ENCODE results near the gene TBL3. TPM values are rescaled to one million over a fixed set of nuclear protein-coding genes. Genes with fewer than 3 reads are reported as not detected.
A peak's percentile ranks its signal among the peaks of the same experiment; 100 is the strongest.

Gene TBL3
- total and polyA plus RNA-seq, 9 of the 15 experiments (the other 6 are each of a cell fraction or from before 2014, with no cell fraction given) = 0.97 to 117 (median 24.5) TPM

GRCh38 chr16:2027024-2028010 lies 55.5 kb downstream of the TBL3 start (continued):
- TF ChIP-seq, protein P1, sequence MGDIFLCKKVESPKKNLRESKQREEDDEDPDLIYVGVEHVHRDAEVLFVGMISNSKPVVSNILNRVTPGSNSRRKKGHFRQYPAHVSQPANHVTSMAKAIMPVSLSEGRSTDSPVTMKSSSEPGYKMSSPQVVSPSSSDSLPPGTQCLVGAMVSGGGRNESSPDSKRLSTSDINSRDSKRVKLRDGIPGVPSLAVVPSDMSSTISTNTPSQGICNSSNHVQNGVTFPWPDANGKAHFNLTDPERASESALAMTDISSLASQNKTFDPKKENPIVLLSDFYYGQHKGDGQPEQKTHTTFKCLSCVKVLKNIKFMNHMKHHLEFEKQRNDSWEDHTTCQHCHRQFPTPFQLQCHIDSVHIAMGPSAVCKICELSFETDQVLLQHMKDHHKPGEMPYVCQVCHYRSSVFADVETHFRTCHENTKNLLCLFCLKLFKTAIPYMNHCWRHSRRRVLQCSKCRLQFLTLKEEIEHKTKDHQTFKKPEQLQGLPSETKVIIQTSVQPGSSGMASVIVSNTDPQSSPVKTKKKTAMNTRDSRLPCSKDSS (IDR thresholded peaks at IDR 0.05; ENCODE audit: low read depth, partially characterized antibody) = no peak
- TF ChIP-seq KDM5B (IDR thresholded peaks at IDR 0.05; ENCODE audit: insufficient replicate concordance, low read depth, low read length) (peak; percentile 14), MYNN (IDR thresholded peaks at IDR 0.05) (0 out of 2 replicates have a peak, but pooled peaks have one; percentile 36), MYNN (CRISPR knock-in tag; IDR thresholded peaks at IDR 0.05) (no peak), POLR2G (IDR thresholded peaks at IDR 0.05; ENCODE audit: low read depth, low read length) (peak; percentile 47; the same call in 1 of the 2 replicates), ARID2 (IDR thresholded peaks at IDR 0.05) (peak; percentile 95), SIN3A (IDR thresholded peaks at IDR 0.05; ENCODE audit: borderline replicate concordance in 2 of 2, control insufficient read depth in 1 of 2, low read depth in 2 of 2, low read length in 2 of 2) (peak; percentile 6 to 37; a peak in 1 of 4 replicates), CXXC5 (CRISPR knock-in tag; IDR thresholded peaks at IDR 0.05) (peak; percentile 51), SAP30 (IDR thresholded peaks at IDR 0.05; ENCODE audit: borderline replicate concordance, insufficient read depth, low read depth, low read length, poor library complexity, severe bottlenecking) (peak; percentile 32), IFI16 (CRISPR knock-in tag; IDR thresholded peaks at IDR 0.05) (no peak), FOXO4 (CRISPR knock-in tag; IDR thresholded peaks at IDR 0.05) (no peak), ZBTB7A (IDR thresholded peaks at IDR 0.05; ENCODE audit: borderline replicate concordance, control insufficient read depth, low read depth, low read length) (peak; percentile 74; the same call in 1 of the 2 replicates)
- TF ChIP-seq, protein P2, sequence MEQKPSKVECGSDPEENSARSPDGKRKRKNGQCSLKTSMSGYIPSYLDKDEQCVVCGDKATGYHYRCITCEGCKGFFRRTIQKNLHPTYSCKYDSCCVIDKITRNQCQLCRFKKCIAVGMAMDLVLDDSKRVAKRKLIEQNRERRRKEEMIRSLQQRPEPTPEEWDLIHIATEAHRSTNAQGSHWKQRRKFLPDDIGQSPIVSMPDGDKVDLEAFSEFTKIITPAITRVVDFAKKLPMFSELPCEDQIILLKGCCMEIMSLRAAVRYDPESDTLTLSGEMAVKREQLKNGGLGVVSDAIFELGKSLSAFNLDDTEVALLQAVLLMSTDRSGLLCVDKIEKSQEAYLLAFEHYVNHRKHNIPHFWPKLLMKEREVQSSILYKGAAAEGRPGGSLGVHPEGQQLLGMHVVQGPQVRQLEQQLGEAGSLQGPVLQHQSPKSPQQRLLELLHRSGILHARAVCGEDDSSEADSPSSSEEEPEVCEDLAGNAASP (IDR thresholded peaks at IDR 0.05) = no peak
- TF ChIP-seq, protein P3, sequence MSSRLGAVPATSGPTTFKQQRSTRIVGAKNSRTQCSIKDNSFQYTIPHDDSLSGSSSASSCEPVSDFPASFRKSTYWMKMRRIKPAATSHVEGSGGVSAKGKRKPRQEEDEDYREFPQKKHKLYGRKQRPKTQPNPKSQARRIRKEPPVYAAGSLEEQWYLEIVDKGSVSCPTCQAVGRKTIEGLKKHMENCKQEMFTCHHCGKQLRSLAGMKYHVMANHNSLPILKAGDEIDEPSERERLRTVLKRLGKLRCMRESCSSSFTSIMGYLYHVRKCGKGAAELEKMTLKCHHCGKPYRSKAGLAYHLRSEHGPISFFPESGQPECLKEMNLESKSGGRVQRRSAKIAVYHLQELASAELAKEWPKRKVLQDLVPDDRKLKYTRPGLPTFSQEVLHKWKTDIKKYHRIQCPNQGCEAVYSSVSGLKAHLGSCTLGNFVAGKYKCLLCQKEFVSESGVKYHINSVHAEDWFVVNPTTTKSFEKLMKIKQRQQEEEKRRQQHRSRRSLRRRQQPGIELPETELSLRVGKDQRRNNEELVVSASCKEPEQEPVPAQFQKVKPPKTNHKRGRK (tag; IDR thresholded peaks at IDR 0.05) = no peak
- TF ChIP-seq, protein P4, sequence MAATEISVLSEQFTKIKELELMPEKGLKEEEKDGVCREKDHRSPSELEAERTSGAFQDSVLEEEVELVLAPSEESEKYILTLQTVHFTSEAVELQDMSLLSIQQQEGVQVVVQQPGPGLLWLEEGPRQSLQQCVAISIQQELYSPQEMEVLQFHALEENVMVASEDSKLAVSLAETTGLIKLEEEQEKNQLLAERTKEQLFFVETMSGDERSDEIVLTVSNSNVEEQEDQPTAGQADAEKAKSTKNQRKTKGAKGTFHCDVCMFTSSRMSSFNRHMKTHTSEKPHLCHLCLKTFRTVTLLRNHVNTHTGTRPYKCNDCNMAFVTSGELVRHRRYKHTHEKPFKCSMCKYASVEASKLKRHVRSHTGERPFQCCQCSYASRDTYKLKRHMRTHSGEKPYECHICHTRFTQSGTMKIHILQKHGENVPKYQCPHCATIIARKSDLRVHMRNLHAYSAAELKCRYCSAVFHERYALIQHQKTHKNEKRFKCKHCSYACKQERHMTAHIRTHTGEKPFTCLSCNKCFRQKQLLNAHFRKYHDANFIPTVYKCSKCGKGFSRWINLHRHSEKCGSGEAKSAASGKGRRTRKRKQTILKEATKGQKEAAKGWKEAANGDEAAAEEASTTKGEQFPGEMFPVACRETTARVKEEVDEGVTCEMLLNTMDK (IDR thresholded peaks at IDR 0.05; ENCODE audit: borderline replicate concordance, insufficient read depth, low read depth, low read length, poor library complexity, severe bottlenecking) = no peak
